HG03045 (cell line): Measurements from ENCODE around the gene CKS2.

Source experiments
- ATAC-seq: cut with Tn5 transposase; IDR thresholded peaks from one replicate; pipeline ENCODE4 v1.9.1; 2021; ENCODE audit warnings: mild to moderate bottlenecking, moderate library complexity; ENCODE audit not compliant: unreplicated experiment

CKS2 gene

GRCh38 chr9:89363921-89364665 is 53.1 kb downstream of the CKS2 start:
- ATAC-seq = no peak

- no peak for ATAC-seq
Measured at GRCh38 chr9:89364666-89365531, 53.9 kb downstream of the CKS2 start.

- no peak for ATAC-seq
Measured at GRCh38 chr9:89365532-89365912, 54.5 kb downstream of the CKS2 start.
